NT2/D1 (cell line): ENCODE data around the gene UCHL1.

Experiments
- YY1 ChIP-seq: IDR thresholded peaks from 2 replicates; pipeline ENCODE4 v1.6.1; 2011; ENCODE audit not compliant: insufficient read length, insufficient read depth
- ZNF274 ChIP-seq: IDR thresholded peaks from 2 replicates; pipeline ENCODE4 v1.6.1; 2011; ENCODE audit warnings: mild to moderate bottlenecking, low read depth, low read length

- TF ChIP-seq ZNF274, result no peak
- no peak for TF ChIP-seq YY1
Measured at GRCh38 chr4:41264212-41264611, 7.5 kb downstream of the UCHL1 start.
